GM19193 (cell line): ENCODE measurements around the gene TMEM271.

Experiments
- POLR2A ChIP-seq: IDR thresholded peaks from 4 replicates; pipeline ENCODE4 v1.6.1; 2011; ENCODE audit not compliant: insufficient read depth, insufficient read length; ENCODE audit errors: extremely low read depth

TMEM271 gene, protein sequence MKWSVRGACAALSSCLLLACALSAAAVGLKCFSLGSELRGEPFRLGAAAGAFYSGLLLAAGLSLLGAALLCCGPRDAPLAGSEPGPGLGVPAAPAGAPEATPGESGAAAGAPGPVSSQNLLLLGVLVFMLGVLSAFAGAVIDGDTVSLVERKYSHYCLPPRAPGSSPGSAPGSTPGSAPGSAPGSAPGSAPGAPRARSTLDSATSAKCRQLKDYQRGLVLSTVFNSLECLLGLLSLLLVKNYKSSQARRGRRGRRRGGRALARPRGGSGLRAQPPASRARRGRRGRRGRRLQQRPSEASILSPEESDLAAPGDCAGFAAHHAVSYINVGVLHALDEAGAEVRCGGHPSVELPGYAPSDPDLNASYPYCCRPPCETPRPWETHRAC

DNA sequence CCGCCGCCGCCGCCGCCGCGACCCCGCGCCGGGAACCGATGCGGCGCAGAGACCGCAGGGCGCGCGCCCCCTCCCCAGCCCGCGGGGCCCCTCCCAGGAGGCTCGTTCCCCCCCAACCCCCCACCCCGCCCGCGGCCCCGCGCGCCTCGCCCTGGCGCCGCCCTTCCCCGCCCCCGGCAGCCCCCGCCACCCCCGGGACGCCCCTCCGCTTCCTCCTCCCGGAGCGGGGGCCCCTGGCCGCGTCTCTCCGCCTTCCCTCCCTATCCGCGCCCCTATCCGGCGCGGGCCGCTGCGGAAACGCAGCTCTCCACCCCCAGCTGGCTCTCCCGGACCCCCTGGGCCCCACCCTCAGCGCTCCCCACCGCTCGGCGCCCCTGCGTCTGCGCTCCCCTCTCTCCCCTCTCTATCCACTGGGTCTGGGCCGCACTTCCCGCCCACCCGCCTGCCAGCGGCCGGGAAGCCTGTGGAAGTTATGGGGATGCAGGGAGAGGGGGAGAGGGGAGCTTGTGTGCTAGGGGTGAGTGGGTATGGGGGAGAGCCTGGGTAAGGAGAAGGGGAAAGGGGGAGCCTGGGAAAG lies at the start of gene TMEM271:
TMEM271 (minus strand) TSS at position 51 of the 577 bp plus-strand sequence. CDS start 233 bp downstream, outside the sequence.
- TF ChIP-seq POLR2A: no peak

DNA sequence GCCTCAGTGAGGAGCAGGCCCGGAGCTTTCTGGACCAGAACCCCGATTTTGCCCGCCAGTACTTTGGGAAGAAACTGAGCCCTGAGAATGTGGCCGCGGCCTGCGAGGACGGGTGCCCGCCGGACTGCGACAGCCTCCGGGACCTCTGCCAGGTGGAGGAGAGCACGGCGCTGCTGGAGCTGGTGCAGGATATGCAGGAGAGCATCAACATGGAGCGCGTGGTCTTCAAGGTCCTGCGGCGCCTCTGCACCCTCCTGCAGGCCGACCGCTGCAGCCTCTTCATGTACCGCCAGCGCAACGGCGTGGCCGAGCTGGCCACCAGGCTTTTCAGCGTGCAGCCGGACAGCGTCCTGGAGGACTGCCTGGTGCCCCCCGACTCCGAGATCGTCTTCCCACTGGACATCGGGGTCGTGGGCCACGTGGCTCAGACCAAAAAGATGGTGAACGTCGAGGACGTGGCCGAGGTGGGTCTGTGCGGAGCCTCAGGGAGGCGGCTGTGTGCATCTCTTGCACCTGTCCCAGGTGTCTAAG lies 49.6 kb upstream of the TMEM271 start:
- TF ChIP-seq POLR2A: no peak

DNA sequence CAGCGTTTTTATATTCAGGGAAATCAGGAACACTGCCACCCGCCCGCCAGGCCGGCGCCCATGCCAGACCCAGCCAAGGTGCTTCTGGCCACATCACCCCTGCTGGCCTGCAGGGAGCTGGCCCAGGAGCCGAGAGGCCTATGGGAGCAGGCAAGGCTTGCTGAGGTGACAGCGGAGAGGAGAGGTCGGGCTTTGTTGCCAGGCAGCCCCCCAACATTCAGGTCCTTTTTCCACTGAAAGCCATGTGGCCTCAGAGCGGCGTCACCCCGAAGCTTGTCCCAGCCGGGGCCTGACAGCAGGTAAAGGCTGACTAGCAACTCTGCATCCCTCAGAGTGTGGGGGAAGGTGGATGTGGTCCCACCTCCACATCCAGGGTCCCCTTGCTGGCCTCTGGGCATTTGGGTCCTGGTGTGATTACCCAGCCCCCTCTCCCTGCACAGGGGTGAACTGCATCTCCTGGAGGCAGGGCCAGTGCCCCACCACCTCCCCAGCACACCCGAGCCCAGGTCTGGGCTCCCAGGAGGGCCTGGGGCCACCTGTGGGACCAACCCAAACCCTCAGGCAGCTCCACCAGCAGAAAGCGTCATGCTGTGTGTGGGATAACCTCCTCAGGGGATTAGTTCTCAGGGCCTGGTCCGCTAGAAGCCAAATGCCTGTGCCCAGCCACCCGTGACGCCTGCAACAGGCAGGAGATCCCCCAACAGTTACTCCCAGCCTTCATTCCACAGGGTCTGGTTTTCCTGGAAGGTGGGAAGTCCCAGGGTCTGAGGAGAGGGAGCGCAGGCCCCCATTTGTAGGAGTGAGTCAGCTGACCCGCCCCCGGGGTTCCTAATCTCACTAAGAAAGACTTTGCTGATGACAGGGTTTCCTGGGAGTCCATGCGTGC lies 48.9 kb upstream of the TMEM271 start, which contains the start of gene PDE6B:
PDE6B (plus strand) TSS at position 869 of the 886 bp plus-strand sequence. CDS start 54 bp downstream, outside the sequence.
- TF ChIP-seq POLR2A: no peak

DNA sequence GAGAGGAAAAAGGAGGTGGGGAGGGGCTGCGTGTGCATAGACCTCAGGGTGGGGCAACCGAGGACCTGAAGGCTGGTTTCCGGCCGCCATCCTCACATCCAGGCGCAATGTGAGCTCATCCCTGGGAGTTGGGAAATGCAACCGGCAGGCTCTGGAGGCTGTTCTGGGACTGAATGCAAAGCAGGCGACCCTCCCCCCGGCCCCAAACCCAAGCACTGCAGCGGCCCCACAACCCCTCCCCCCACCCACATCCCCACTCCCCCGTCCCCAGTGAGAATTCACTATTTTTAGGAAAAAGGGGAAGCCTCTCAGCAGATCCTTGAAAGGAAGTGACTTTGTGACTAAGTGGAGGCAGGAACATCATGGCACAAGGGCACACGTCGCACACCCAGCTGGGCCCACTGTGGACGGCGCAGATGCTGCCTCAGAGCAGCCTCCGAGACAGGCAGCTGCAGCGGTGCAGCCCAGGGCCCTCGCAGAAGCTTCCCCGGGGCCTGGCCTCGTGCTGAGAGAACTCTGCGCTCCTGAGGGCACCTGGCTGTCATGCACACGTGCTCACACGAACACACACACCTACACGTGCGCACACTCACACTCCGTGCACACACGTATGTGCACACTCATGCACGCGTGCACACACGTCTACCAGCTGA lies 47.9 kb upstream of the TMEM271 start:
- no peak for TF ChIP-seq POLR2A

DNA sequence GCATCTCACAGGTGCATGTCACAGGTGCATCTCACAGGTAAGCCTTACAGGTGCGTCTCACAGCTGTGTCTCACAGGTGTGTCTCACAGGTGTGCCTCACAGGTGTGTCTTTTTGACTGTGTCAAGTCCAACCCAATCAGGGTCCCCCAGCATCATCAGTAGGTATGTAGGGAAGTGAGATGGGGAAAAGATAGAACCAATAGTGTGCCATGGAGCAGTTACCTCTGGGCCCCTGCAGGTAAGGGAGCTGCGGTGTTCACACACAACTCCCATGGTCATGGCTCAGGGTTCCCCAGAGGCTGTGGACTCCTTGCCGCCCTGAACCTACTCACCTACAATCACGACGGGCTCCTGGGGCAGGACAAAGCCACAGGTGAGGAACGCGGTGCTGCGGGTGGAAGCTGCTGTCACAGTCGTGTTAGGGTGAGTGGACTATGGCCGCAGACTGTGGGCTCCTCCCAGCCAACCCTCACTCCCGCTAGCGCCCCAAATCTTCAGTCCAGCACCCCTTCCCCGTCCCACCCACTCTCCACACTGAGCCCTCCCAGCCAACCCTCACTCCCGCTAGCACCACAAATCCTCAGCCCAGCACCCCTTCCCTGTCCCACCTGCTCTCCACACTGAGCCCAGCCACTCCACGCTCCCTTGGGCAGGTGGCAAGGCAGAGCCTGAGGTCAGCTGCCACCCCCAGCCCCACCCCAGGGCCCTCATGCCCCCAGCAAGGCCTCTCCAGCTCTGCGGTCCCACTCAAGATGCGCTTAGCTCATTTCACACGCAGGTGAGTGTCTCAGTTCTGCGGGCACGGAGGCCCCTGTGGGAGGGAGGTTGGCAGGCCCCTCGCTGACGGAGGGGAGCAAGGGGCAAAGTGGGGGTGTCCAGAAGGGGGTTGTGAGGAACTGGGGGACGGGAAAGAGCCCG lies 47.2 kb upstream of the TMEM271 start:
- TF ChIP-seq POLR2A: no peak

DNA sequence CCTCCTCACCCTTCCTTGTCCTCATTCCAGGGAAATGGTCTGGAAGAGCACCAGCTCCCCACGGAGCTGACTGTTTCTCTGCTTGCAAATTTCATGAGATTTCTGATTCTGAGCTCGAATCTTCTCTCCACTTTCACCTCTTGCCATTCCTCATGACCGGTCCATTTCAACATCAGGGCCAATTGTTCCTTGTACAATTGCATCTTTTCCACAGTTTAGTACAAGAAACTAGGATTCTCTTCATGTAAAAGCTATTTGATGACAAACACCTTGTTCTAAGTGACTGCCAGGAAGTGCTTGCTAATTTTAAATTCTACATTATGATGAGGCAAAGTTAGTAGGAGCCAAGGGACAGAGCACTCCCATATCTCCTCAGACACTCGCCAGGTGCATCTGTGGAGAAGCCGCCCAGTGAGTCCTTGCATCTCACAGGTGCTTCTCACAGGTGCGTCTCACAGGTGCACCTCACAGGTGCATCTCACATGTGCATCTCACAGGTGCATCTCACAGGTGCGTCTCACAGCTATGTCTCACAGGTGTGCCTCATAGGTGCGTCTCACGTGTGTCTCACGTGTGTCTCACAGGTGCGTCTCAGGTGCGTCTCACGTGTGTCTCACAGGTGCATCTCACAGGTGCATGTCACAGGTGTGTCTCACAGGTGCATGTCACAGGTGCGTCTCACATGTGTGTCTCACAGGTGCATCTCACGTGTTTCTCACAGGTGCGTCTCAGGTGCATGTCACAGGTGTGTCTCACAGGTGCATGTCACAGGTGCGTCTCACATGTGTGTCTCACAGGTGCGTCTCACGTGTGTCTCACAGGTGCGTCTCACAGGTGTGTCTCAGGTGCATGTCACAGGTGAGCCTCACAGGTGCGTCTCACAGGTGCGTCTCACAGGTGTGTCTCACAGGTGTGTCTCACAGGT lies 46.2 kb upstream of the TMEM271 start:
- TF ChIP-seq POLR2A: no peak

DNA sequence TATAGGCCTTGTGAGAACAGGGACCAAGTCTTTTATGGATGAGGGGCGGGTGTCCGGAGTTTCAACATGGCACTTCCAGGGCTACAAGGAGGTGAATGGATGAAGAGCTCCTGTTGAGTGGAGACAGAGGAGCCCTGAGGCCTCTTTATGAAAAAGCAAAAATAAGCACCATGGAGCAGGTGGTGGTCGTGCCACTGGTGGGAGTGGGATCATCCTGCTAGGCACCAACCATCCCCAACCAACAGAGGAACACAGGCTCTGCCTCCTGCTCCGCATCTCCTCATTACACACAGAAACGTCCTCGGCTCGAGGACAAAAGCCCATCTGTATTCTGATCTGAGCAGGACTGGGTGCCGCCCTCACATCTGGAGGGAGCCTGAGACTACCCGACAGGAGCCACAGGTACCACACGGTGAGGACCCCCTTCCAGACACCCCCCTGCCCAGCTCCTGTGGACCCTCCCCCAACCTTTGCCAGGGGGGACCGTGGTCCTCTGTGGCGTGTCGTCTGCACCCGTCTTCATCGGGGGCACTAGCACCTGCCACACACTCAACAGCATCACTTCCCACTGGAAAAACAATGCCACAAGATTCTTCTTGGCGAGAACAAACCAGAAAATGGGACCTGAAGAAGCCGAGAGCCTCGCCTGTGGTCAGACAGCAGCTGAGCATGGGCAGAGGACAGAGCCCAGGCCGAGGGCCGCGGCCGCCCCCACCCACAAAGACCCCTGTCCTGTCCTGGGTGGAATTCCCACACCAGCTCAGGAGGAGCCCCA lies 45.4 kb upstream of the TMEM271 start:
- TF ChIP-seq POLR2A: no peak

DNA sequence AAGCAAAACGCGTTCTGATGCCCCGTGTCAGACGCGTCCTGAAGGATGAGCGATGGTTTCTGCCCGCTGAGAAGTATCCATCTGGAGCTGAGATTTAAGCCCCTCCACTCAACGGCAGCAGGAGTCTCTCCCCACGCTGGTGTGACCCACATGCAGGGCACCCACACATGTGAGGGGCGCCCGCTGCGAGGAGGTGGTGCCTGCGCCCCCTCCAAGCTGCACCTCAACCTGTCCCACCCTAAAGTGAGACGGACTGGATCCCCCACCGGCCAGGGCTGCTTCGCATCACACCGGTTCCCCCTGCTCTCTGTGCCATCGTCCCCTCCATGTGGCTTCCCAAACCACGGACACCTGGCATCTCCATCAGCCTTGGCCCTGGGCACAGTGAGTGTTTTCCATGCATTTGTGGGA lies 44.8 kb upstream of the TMEM271 start:
- TF ChIP-seq POLR2A: no peak

DNA sequence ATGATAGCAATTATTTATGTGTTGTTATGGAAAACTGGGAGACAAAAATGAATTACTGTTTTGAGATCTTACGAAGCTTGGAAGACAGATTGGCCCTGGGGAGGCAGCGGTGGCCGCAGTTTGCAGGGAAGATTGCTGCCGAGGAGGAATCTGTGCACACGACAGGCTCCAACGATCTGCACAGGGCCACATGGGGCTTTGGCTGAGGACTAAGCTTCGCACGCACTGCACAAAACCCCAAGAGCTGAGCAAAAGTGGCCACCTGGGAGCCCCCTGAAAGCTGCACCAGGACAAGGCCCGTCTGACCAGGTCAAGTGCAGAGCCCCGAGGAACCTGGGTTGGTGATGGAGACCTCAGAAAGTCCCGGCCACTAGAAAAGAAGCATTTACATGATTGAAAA lies 44.1 kb upstream of the TMEM271 start:
- no peak for TF ChIP-seq POLR2A

DNA sequence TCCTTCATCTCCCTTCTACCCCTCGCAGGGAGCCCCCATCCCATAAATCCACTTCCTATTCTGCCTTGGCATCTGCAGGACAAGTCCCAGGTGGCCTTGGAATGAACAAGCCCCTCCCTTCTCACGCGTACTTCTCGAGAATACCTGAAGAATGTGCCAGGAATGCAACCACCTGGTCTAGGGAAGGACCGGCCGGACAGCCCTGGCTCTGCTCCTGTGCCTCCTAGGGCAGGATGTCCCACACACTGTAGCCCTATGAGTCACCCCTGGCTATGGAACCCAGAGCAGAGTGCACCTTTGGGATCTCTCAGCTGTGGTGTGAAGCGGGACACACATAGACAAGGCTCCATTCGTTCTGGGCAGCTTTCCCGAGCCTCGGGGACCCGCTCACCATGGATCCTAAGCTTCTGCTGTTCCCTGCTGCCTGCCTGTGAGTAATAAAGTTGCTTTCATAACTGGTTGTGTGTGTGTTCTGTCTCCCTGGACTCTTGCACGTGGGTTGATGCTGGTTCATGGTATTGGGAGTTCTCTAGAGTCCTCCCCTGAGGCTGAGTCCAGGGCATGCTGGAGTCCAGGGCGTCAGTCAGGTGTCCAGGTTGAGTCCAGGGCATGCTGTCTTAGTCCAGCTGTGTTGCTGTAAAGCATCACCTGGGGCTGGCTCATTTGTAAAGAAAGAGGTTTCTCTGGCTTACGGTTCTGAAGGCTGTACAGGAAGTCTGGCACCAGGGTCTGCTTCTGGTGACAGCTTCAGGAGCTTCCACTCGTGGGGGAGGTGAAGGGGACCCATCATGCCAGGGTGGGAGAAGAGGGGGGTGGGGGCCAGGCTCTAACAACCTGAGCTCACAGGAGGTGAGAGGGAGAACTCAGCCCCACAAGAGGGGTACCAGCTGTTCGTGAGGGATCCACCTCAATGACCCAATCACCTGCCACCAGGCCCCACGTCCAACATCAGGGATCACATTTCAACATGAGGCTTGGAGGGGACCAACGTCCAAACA lies 41.8 kb upstream of the TMEM271 start:
- no peak for TF ChIP-seq POLR2A
